Activated naive CD8-positive, alpha-beta T cell treated with anti-CD3 and anti-CD28 coated beads, Interleukin-2, amount 50 U/mL, for 24 hours (primary cell): ENCODE results near the gene ZNF264.
"Not testable (repeated sequence)": the region's sequence is repeated elsewhere in the genome, so short reads cannot be mapped to it uniquely, and the experiment has no call there.

Source experiments
- ATAC-seq: fragments of 150-1000 bp; cut with Tn5 transposase; one replicate; pipeline ENCODE4 v1.10.0; 2021
- DNase-seq: peaks from one replicate; pipeline ENCODE4 v3.0.0; 2021
- H3K27ac Mint-ChIP-seq: one replicate; pipeline ENCODE4 v1.8.0; 2021; ENCODE audit warnings: mild to moderate bottlenecking, mixed read lengths
- H3K27me3 Mint-ChIP-seq: one replicate; pipeline ENCODE4 v1.8.0; 2021; ENCODE audit warnings: mixed read lengths
- H3K36me3 Mint-ChIP-seq: one replicate; pipeline ENCODE4 v1.8.0; 2021; ENCODE audit warnings: low read depth, mixed read lengths
- H3K4me1 Mint-ChIP-seq: one replicate; pipeline ENCODE4 v1.8.0; 2021; ENCODE audit warnings: mixed read lengths
- H3K4me3 Mint-ChIP-seq: one replicate; pipeline ENCODE4 v1.8.0; 2021; ENCODE audit warnings: mild to moderate bottlenecking, moderate library complexity, mixed read lengths
- H3K9me3 Mint-ChIP-seq: one replicate; pipeline ENCODE4 v1.8.0; 2021; ENCODE audit warnings: mixed read lengths

The ZNF264 gene

GRCh38 chr19:57231686-57232085, 40.4 kb downstream of the ZNF264 start:
- Mint-ChIP-seq H3K9me3 (peaks cover 4% of the 10 kb centered on the region), H3K36me3 (peaks cover 3% of the 10 kb centered on the region), H3K4me3 (no peak overlapping the region), H3K27ac (no peak overlapping the region), H3K27me3 (no peaks in the 10 kb centered on the region), H3K4me1 (no peaks in the 10 kb centered on the region)
- DNase-seq (no peak), ATAC-seq (no peak)

GRCh38 chr19:57233207-57233606, 41.9 kb downstream of the ZNF264 start:
- Mint-ChIP-seq H3K4me3 (no peak overlapping the region), H3K27me3 (no peaks in the 10 kb centered on the region), H3K9me3 (no peaks in the 10 kb centered on the region)

GRCh38 chr19:57239982-57240310, 48.6 kb downstream of the ZNF264 start:
- H3K4me1 Mint-ChIP-seq: peaks cover 33% of the 10 kb centered on the region
- peaks cover 17% of the 10 kb centered on the region for H3K36me3 Mint-ChIP-seq
- no peaks in the 10 kb centered on the region for H3K27me3 Mint-ChIP-seq
- H3K9me3 Mint-ChIP-seq: peaks cover 4% of the 10 kb centered on the region
- peak overlapping the region; percentile 93 for H3K4me3 Mint-ChIP-seq
- DNase-seq (no peak), ATAC-seq (no peak)
- peak overlapping the region; percentile 91 for H3K27ac Mint-ChIP-seq

More at GRCh38 chr19:57233207-57233606, 41.9 kb downstream of the ZNF264 start:
- peaks cover 2% of the 10 kb centered on the region for H3K36me3 Mint-ChIP-seq
- DNase-seq (no peak), ATAC-seq (no peak)
- no peaks in the 10 kb centered on the region for H3K4me1 Mint-ChIP-seq
- no peak overlapping the region for H3K27ac Mint-ChIP-seq

GRCh38 chr19:57240311-57241090, 49.2 kb downstream of the ZNF264 start, which contains the start of gene ZNF805:
Gene ZNF805 (plus strand): TSS chr19:57240632. CDS start chr19:57240892, 260 bp downstream.
- H3K4me1 Mint-ChIP-seq: peaks cover 33% of the 10 kb centered on the region
- H3K4me3 Mint-ChIP-seq: peak within 1 kb of the TSS; percentile 93
- DNase-seq (peak; percentile 95), ATAC-seq (peak; percentile 97)
- H3K9me3 Mint-ChIP-seq: peaks cover 4% of the 10 kb centered on the region
- no peaks in the 10 kb centered on the region for H3K27me3 Mint-ChIP-seq
- H3K36me3 Mint-ChIP-seq: peaks cover 21% of the 10 kb centered on the region
- peak within 1 kb of the TSS; percentile 91 for H3K27ac Mint-ChIP-seq

- H3K27ac Mint-ChIP-seq: peak overlapping the region; percentile 91
- DNase-seq (peak; percentile 3), ATAC-seq (no peak)
- H3K4me1 Mint-ChIP-seq: peaks cover 33% of the 10 kb centered on the region
- H3K27me3 Mint-ChIP-seq: no peaks in the 10 kb centered on the region
- peaks cover 4% of the 10 kb centered on the region for H3K9me3 Mint-ChIP-seq
- peak overlapping the region; percentile 93 for H3K4me3 Mint-ChIP-seq
- peaks cover 26% of the 10 kb centered on the region for H3K36me3 Mint-ChIP-seq
These were observed 49.9 kb downstream of the ZNF264 start for GRCh38 chr19:57241176-57241575.

GRCh38 chr19:57242821-57243220, 51.5 kb downstream of the ZNF264 start:
- H3K36me3 Mint-ChIP-seq: peaks cover 38% of the 10 kb centered on the region
- DNase-seq (no peak), ATAC-seq (no peak)
- peaks cover 33% of the 10 kb centered on the region for H3K4me1 Mint-ChIP-seq
- no peak overlapping the region for H3K27ac Mint-ChIP-seq
- peaks cover 4% of the 10 kb centered on the region for H3K9me3 Mint-ChIP-seq
- H3K27me3 Mint-ChIP-seq: no peaks in the 10 kb centered on the region
- no peak overlapping the region for H3K4me3 Mint-ChIP-seq

DNA sequence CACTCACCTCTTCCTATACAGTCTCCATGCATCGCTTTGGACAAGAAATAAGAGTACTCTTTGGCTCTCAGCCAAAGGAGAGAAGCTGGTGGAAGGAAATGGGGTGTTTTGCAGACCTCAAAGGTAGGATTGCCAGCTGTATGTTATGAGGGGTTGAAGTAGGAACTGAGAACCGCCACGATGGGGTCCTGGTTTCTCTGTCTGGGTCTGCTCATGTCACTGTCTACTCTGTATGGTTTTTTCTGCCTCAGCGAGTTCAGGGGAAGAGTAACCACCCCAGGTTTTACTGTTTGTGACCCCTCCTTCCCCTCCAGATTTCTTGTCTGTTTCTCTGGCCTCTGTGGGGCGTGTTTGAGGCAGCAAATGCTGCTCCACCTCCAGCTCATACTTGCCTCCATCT, 53.2 kb downstream of the ZNF264 start:
- no peak overlapping the region for H3K4me3 Mint-ChIP-seq
- H3K27me3 Mint-ChIP-seq: no peaks in the 10 kb centered on the region
- H3K4me1 Mint-ChIP-seq: peaks cover 33% of the 10 kb centered on the region
- peaks cover 53% of the 10 kb centered on the region for H3K36me3 Mint-ChIP-seq
- no peak for ATAC-seq
- no peak for DNase-seq
- no peak overlapping the region for H3K27ac Mint-ChIP-seq
- no peaks in the 10 kb centered on the region for H3K9me3 Mint-ChIP-seq

DNA sequence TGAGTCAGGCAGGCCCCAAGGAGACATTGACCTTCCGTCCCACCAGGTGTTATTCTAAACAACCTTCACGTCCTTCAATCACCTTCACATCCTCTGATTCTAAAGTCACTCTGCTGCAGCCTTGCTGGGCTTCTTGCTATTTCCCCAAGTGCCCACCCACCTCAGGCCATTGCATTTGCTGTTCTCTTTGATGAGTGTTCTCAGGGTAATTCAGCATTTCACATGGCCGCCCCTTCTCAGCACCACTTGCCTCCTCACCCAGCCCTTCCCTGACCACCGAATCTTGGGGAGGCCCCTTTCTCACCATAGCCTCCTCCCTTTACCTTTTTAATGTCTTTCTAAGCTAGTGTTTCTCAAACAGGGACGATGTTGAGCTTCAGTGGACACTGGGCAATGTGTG, 53.8 kb downstream of the ZNF264 start:
- Mint-ChIP-seq H3K4me3 (no peak overlapping the region), H3K4me1 (peaks cover 30% of the 10 kb centered on the region), H3K27me3 (no peaks in the 10 kb centered on the region), H3K9me3 (no peaks in the 10 kb centered on the region), H3K36me3 (peaks cover 54% of the 10 kb centered on the region), H3K27ac (no peak overlapping the region)
- no peak for ATAC-seq
- no peak for DNase-seq

DNA sequence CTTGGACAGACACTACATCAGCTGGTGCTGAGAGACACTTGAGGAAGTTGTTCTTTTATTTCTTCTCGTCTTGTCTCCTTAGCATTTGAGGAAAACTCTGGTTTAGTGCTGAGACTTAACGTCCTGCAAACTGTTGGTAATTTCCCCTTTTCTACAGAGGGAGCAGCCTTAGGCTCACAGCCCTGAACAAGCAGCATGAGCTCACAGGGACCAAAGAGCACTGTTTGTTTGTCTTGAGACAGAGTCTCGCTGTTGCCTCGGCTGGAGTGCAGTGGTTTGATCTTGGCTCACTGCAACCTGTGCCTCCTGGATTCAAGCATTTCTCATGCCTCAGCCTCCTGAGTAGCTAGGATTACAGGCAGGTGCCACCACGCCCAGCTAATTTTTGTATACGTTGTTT, 54.7 kb downstream of the ZNF264 start:
- H3K9me3 Mint-ChIP-seq: peaks cover 6% of the 10 kb centered on the region
- H3K27me3 Mint-ChIP-seq: no peaks in the 10 kb centered on the region
- no peak overlapping the region for H3K4me3 Mint-ChIP-seq
- DNase-seq: no peak
- H3K36me3 Mint-ChIP-seq: peaks cover 61% of the 10 kb centered on the region
- peaks cover 25% of the 10 kb centered on the region for H3K4me1 Mint-ChIP-seq
- H3K27ac Mint-ChIP-seq: no peak overlapping the region
- no peak for ATAC-seq

DNA sequence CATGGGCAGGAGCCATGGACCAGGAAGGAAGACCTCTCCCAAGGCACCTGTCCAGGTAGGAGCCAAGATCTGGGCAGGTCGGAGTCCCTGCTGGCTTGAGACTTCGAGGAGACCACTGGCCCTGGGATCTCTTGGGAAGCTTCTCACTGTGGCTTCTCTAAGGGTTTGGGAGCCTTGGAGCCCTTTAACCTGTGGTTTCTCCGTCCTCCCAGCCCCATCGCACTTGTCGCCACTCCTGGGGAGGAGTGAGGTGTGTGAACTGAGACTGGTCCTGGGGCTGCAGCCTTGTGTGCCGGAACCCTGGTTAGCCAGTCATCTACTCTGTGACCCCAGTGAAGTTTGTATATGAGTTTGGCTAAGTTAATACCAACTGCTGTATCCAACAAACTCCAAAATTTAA, 57.3 kb downstream of the ZNF264 start:
- ATAC-seq (no peak), DNase-seq (no peak)
- Mint-ChIP-seq H3K4me3 (no peak overlapping the region), H3K27ac (no peak overlapping the region), H3K36me3 (peaks cover 85% of the 10 kb centered on the region), H3K27me3 (no peaks in the 10 kb centered on the region), H3K9me3 (peaks cover 20% of the 10 kb centered on the region), H3K4me1 (peaks cover 4% of the 10 kb centered on the region)

DNA sequence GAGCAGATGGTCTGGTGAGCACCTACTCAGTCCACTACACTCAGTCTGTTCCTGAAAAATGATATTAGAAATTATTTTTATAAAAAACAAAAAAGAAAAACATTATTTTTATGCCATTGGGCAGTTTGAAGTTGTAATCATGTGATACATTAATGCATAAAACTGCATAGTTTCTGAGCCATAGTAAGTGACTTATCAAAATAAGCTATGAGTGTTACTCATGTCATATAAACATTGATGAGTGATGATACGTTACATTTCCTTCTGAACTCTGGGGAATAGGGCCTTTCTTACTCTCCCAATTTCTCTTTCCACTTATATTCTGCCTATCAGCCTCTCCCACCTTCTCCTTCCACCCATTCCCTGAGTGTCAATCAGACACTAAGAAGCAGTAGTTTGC, 58.0 kb downstream of the ZNF264 start:
- no peak overlapping the region for H3K4me3 Mint-ChIP-seq
- H3K4me1 Mint-ChIP-seq: peaks cover 2% of the 10 kb centered on the region
- H3K36me3 Mint-ChIP-seq: peaks cover 88% of the 10 kb centered on the region
- H3K9me3 Mint-ChIP-seq: peaks cover 25% of the 10 kb centered on the region
- H3K27me3 Mint-ChIP-seq: no peaks in the 10 kb centered on the region
- ATAC-seq: no peak
- DNase-seq: no peak
- no peak overlapping the region for H3K27ac Mint-ChIP-seq

DNA sequence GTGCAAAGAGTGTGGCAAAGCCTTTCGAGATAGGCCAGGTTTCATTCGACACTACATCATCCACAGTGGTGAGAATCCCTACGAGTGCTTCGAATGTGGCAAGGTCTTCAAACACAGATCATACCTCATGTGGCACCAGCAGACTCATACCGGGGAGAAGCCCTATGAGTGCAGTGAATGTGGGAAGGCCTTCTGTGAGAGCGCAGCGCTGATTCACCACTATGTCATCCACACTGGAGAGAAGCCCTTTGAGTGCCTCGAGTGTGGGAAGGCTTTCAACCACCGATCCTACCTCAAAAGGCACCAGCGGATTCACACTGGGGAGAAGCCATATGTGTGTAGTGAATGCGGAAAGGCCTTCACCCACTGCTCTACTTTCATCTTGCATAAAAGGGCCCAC, 62.5 kb downstream of the ZNF264 start:
- not testable (repeated sequence) for H3K4me3 Mint-ChIP-seq, H3K27me3 Mint-ChIP-seq, H3K4me1 Mint-ChIP-seq, DNase-seq, H3K27ac Mint-ChIP-seq
- Mint-ChIP-seq H3K9me3 (peaks cover 44% of the 10 kb centered on the region), H3K36me3 (peaks cover 82% of the 10 kb centered on the region)
- ATAC-seq: peak; percentile 92

GRCh38 chr19:57262044-57262443, 70.7 kb downstream of the ZNF264 start:
- ATAC-seq (no peak), DNase-seq (no peak)
- H3K4me3 Mint-ChIP-seq: no peak overlapping the region
- H3K36me3 Mint-ChIP-seq: peaks cover 72% of the 10 kb centered on the region
- no peaks in the 10 kb centered on the region for H3K4me1 Mint-ChIP-seq
- H3K27me3 Mint-ChIP-seq: no peaks in the 10 kb centered on the region
- H3K27ac Mint-ChIP-seq: no peak overlapping the region
- H3K9me3 Mint-ChIP-seq: peaks cover 58% of the 10 kb centered on the region

DNA sequence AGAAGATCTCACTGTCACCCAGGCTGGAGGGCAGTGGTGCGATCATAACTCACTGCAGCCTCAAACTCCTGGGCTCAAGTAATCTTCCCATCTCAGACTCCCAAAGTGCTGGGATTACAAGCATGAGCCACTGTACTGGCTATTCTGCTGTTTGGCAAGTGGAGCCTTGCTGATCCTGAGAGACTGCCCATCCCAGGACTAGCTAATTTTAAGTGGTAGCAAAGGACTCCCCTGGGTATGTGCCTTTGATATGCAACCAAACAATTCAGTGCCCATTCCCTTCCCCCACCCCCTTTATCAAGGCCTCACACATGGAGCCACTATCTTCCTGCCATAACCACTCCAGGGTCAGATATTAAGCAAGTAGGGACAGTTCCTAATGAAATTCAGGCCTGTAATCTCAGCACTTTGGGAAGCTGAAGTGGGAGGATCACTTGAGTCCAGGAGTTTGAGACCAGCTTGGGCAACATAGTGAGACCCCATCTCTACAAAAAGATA, 72.0 kb downstream of the ZNF264 start:
- H3K4me3 Mint-ChIP-seq: no peak overlapping the region
- H3K36me3 Mint-ChIP-seq: peaks cover 75% of the 10 kb centered on the region
- peaks cover 53% of the 10 kb centered on the region for H3K9me3 Mint-ChIP-seq
- H3K27me3 Mint-ChIP-seq: no peaks in the 10 kb centered on the region
- ATAC-seq: no peak
- no peak for DNase-seq
- H3K4me1 Mint-ChIP-seq: no peaks in the 10 kb centered on the region
- no peak overlapping the region for H3K27ac Mint-ChIP-seq

DNA sequence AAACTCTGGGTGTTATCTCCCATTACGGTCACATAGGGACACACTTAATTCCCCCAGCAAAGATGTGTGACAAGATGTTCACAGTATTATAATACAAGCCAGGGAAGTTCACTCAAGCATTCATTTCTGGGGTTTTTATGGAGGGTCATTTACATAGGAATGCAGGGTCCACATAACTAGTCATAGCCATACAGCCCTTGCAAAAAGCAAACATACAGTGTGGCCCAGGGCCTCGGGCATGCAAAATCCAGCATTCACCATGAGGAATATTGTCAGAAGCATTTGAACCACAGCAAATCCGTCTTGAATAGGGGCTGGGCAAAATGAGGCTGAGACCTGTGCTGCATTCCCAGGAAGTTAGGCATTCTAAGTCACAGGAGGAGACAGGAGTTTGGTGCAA, 76.0 kb downstream of the ZNF264 start:
- peaks cover 51% of the 10 kb centered on the region for H3K36me3 Mint-ChIP-seq
- H3K4me3 Mint-ChIP-seq: no peak overlapping the region
- no peak for ATAC-seq
- H3K27ac Mint-ChIP-seq: no peak overlapping the region
- H3K9me3 Mint-ChIP-seq: peaks cover 29% of the 10 kb centered on the region
- H3K4me1 Mint-ChIP-seq: peaks cover 15% of the 10 kb centered on the region
- H3K27me3 Mint-ChIP-seq: no peaks in the 10 kb centered on the region
- DNase-seq: no peak
